Suprapubic skin (tissue), 4 donors: Measurements from ENCODE around the gene SGF29. TPM values are rescaled to one million over a fixed set of nuclear protein-coding genes. Genes with fewer than 3 reads are reported as not detected.

Experiments used
- DNase-seq, 2 donors: peaks; one replicate each; pipeline ENCODE4 v3.0.0-alpha.2; 2019; ENCODE audit warnings: low spot score in 2 of 2
- H3K27ac ChIP-seq: fragments of 200-600 bp; sonication (generic); one replicate; pipeline ENCODE4 v1.5.1; 2019
- H3K27me3 ChIP-seq: fragments of 200-600 bp; sonication (generic); one replicate; pipeline ENCODE4 v1.5.1; 2019
- H3K36me3 ChIP-seq: fragments of 200-600 bp; sonication (generic); one replicate; pipeline ENCODE4 v1.5.1; 2019
- H3K4me1 ChIP-seq: fragments of 200-600 bp; sonication (generic); one replicate; pipeline ENCODE4 v1.5.1; 2019
- H3K4me3 ChIP-seq: fragments of 200-600 bp; sonication (generic); one replicate; pipeline ENCODE4 v1.5.1; 2019; ENCODE audit warnings: mild to moderate bottlenecking
- H3K9me3 ChIP-seq: fragments of 200-600 bp; sonication (generic); one replicate; pipeline ENCODE4 v1.5.1; 2019
- EP300 ChIP-seq: sonication (generic); formaldehyde crosslinking; IDR thresholded peaks from one replicate; pipeline ENCODE4 v1.6.1; 2017; ENCODE audit warnings: antibody characterized with exemption
- POLR2A ChIP-seq, 2 donors: fragments of 450-650 bp; IDR thresholded peaks; one replicate each; pipeline ENCODE4 v1.6.1; 2017; ENCODE audit warnings: antibody characterized with exemption in 2 of 2, mild to moderate bottlenecking in 2 of 2, moderate library complexity in 2 of 2
- POLR2AphosphoS5 ChIP-seq, 3 donors: sonication (generic); formaldehyde crosslinking; IDR thresholded peaks; one replicate each; pipeline ENCODE4 v1.6.1; 2017; ENCODE audit warnings: antibody characterized with exemption in 3 of 3
- WGBS: methylation state at CpG from one replicate; pipeline ENCODE4 v1.1.5; 2018; 5-methylcytosine and 5-hydroxymethylcytosine counted together
- total RNA-seq, 4 donors: library from RNA; depleted of rRNA; stranded (reverse); fragments of >200 nt; gene quantifications; one replicate each; pipeline ENCODE4 v1.1.0, GENCODE V29; 2016
- TF ChIP-seq, protein P1 (sequence below), 2 donors: fragments of 200-600 bp in 1 of 2; fragments of 450-650 bp in 1 of 2; sonication (generic) in 1 of 2; IDR thresholded peaks; one replicate each; pipeline ENCODE4 v1.5.1; 2016 to 2019; ENCODE audit warnings: antibody characterized with exemption in 2 of 2, mild to moderate bottlenecking in 1 of 2, moderate library complexity in 1 of 2

SGF29 gene
- total RNA-seq, 4 donors from 2014 or later: 20.2 to 36.1 (median 24.8) TPM

DNA sequence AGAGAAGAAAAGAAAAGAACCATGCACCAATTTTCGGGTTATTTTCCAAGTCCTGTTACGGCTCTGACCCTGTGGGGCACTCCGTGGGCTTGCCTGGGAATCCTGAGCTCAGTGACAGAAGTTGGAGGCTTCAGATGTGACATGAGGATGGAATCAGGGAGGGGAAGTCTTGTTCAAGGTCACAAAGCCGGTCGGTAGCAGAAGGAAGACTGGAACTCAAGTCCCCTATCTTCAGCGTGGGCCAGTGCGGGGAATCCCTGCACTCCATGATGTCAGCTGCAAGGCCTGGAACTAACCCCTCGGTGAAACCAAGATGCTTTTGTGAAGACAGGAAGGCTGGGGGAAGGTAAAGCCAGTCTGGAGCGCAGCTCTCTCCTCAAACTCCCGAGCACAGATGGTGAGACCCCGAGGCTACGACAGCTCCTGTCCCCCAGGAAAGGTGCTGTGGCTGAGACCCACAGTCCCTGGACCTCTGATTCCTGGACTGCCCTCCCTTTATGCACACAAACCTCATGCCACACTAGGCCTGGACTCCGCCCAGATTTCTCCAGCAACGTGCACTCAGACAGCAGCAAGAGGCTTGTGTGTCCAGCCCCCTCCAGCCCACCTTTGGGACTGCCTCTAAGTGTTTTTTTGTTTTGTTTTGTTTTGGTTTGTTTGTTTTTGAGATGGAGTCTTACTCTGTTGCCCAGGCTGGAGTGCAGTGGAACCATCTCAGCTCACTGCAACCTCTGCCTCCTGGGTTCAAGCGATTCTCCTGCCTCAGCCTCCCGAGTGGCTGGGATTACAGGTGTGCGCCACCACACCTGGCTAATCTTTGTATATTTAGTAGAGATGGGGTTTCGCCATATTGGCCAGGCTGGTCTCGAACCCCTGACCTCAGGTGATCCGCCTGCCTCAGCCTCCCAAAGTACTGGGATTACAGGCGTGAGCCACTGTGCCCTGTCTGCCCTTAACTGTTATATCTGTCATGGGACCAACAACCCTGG, 41.6 kb upstream of the SGF29 start:
- no peak overlapping the region for H3K4me3 ChIP-seq
- DNase-seq: no peak
- WGBS: 91% methylated on average over 19 of the region's 21 CpGs
- H3K27ac ChIP-seq: no peak overlapping the region
- no peaks in the 10 kb centered on the region for H3K36me3 ChIP-seq
- H3K4me1 ChIP-seq: no peaks in the 10 kb centered on the region
- TF ChIP-seq POLR2A (IDR thresholded peaks at IDR 0.05) (no peak), POLR2AphosphoS5 (IDR thresholded peaks at IDR 0.05) (no peak), EP300 (no peak)
- TF ChIP-seq, protein P1, sequence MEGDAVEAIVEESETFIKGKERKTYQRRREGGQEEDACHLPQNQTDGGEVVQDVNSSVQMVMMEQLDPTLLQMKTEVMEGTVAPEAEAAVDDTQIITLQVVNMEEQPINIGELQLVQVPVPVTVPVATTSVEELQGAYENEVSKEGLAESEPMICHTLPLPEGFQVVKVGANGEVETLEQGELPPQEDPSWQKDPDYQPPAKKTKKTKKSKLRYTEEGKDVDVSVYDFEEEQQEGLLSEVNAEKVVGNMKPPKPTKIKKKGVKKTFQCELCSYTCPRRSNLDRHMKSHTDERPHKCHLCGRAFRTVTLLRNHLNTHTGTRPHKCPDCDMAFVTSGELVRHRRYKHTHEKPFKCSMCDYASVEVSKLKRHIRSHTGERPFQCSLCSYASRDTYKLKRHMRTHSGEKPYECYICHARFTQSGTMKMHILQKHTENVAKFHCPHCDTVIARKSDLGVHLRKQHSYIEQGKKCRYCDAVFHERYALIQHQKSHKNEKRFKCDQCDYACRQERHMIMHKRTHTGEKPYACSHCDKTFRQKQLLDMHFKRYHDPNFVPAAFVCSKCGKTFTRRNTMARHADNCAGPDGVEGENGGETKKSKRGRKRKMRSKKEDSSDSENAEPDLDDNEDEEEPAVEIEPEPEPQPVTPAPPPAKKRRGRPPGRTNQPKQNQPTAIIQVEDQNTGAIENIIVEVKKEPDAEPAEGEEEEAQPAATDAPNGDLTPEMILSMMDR (IDR thresholded peaks at IDR 0.05): no peak
- H3K9me3 ChIP-seq: no peaks in the 10 kb centered on the region
- H3K27me3 ChIP-seq: no peaks in the 10 kb centered on the region

DNA sequence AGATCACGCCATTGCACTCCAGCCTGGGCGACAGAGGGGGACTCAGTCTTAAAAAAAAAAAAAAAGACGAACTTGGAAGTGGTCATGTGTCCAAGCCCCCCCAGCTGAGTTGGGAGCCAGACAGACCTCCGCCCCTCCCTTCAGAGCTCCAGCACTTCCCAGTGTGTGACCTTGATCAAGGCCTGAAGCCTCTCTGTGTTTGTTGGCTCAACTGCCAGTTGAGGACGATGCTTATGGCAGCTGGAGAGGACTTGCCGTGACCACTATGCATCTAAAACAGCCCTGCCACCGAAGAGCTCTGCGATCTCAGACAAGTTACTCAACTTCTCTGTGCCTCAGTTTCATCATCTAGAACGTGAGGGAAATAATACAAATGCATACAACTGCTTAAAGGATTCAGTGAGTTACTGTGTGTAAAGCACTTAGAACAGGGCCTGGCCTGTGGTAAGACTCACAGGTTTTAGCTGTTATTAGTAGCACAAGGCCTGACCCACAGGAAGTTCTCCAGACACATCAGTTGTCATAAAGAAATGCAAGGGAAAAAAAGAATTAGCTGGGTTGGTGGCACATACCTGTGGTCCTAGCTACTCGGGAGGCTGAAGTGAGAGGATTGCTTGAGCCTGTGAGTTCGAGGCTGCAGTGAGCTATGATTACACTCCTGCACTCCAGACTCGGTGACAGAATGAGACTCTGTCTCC, 40.1 kb upstream of the SGF29 start:
- Histone ChIP-seq H3K9me3 (no peaks in the 10 kb centered on the region), H3K4me3 (no peak overlapping the region), H3K27ac (no peak overlapping the region), H3K36me3 (no peaks in the 10 kb centered on the region), H3K27me3 (no peaks in the 10 kb centered on the region), H3K4me1 (no peaks in the 10 kb centered on the region)
- TF ChIP-seq POLR2A (IDR thresholded peaks at IDR 0.05) (no peak), POLR2AphosphoS5 (IDR thresholded peaks at IDR 0.05) (no peak), EP300 (no peak)
- TF ChIP-seq, protein P1 (IDR thresholded peaks at IDR 0.05): no peak
- no peak for DNase-seq
- WGBS: 83% methylated on average over 12 of the region's 12 CpGs

DNA sequence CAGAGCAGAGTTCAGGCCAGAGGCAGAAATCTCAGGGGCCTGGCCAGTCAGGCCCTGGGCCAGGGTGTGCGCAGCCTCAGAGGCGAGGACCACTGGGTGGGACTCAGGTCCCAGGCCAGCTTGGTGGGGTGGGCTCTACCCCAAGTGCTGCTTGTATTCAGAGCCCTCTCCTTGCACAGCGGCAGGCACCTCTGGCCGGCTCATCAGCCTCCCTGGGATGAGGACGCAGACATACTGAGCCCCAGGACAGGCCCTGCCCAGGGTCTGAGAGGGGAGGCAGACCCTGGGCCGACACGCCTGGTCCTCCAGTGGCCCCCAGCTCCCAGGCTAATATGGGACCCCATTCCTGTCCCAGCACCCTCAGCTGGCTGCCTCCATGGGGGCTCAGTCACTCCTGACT, 39.5 kb upstream of the SGF29 start:
- 90% methylated on average over 2 of the region's 7 CpGs for WGBS

DNA sequence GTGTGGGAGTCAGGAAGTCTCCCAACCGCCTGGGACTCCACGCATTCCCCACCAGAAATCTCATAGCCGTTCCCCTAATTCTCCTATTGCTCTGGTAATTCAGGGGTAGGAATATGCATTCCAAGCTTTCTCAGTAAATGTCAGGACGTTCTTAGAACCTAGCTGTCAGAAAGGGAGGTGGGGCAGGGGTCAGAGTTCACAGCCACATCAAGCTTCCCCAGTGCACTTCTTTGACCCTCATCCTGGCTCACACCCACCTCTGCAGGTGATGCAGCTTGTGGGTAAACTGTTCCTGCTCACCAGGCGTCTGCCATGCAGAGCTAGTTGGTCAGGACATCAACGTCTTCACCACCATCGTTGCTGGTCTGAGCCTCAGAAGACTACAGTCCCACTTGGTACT, 33.0 kb upstream of the SGF29 start:
- no peaks in the 10 kb centered on the region for H3K9me3 ChIP-seq
- no peaks in the 10 kb centered on the region for H3K36me3 ChIP-seq
- TF ChIP-seq EP300 (no peak), POLR2A (IDR thresholded peaks at IDR 0.05) (no peak), POLR2AphosphoS5 (IDR thresholded peaks at IDR 0.05) (no peak)
- TF ChIP-seq, protein P1 (IDR thresholded peaks at IDR 0.05): no peak
- H3K4me3 ChIP-seq: no peak overlapping the region
- H3K27ac ChIP-seq: no peak overlapping the region
- DNase-seq: no peak
- H3K27me3 ChIP-seq: no peaks in the 10 kb centered on the region
- peaks cover 3% of the 10 kb centered on the region for H3K4me1 ChIP-seq
- 78% methylated on average over 7 of the region's 7 CpGs for WGBS

More for the DNA sequence above, 39.5 kb upstream of the SGF29 start:
- Histone ChIP-seq H3K27me3 (no peaks in the 10 kb centered on the region), H3K4me3 (no peak overlapping the region), H3K4me1 (no peaks in the 10 kb centered on the region), H3K9me3 (no peaks in the 10 kb centered on the region), H3K36me3 (no peaks in the 10 kb centered on the region), H3K27ac (no peak overlapping the region)
- DNase-seq: no peak
- TF ChIP-seq, protein P1 (IDR thresholded peaks at IDR 0.05): no peak
- no peak for TF ChIP-seq POLR2A (IDR thresholded peaks at IDR 0.05)
- no peak for TF ChIP-seq POLR2AphosphoS5 (IDR thresholded peaks at IDR 0.05)
- TF ChIP-seq EP300: no peak

DNA sequence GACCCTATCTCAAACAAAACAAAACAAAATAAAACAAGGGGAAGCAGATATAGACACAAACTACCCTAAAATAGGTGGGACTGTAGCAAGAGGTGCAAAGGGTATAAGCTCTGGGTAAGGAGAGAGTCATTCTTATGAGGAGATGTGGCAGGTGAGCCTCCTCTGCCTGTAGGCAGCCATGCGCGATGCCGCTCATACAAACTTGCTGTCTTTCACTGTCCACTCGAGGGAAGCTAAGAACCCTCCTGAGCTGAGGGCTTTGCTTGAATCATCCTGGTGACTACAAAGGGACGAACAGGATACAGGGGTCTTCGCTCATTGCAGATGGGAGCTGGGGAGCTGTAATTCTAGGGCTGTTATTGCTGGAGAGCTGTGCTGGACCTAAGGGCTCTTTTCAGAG, 32.3 kb upstream of the SGF29 start:
- TF ChIP-seq POLR2AphosphoS5 (IDR thresholded peaks at IDR 0.05): no peak
- no peak for TF ChIP-seq POLR2A (IDR thresholded peaks at IDR 0.05)
- TF ChIP-seq, protein P1 (IDR thresholded peaks at IDR 0.05): no peak
- TF ChIP-seq EP300: no peak
- H3K27me3 ChIP-seq: no peaks in the 10 kb centered on the region
- WGBS: 89% methylated on average over 6 of the region's 6 CpGs
- no peaks in the 10 kb centered on the region for H3K36me3 ChIP-seq
- no peak for DNase-seq
- H3K27ac ChIP-seq: no peak overlapping the region
- no peaks in the 10 kb centered on the region for H3K9me3 ChIP-seq
- H3K4me3 ChIP-seq: no peak overlapping the region
- H3K4me1 ChIP-seq: peaks cover 3% of the 10 kb centered on the region
